Measurements from ENCODE around the gene ABI3BP.

Gene ABI3BP

DNA sequence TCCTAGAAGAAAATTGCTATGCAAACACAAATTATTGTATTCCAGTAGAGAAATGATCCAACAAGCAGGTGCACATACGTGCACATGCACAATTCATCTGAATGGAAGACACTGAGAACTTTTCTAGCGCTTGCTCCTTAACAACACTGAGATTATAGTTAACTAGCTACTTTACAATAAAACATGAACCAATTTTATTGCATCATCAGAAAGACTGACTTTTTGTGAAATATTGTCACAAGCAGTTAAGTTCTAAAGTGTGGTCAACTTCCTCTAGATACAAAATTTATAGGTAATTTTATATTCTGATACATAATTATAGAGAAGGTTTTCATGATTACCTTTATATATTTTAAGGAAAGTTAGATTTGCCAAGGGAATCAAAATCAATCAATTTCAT is 135.4 kb downstream of the ABI3BP start:
- Histone ChIP-seq H3K27ac (ENCODE audit: low read length) (no peak overlapping the region), H3K36me3 (replicated peaks; ENCODE audit: insufficient read depth, low read length) (no peaks in the 10 kb centered on the region), H2AFZ (ENCODE audit: low read length) (no peak overlapping the region), H3K4me3 (ENCODE audit: low read length) (no peak overlapping the region), H3K9me2 (replicated peaks; ENCODE audit: insufficient read depth, low read length) (no peaks in the 10 kb centered on the region), H3K9me3 (replicated peaks; ENCODE audit: insufficient read depth, low read length) (no peaks in the 10 kb centered on the region), H4K20me1 (ENCODE audit: insufficient read depth, low read length) (no peaks in the 10 kb centered on the region), H3K27me3 (replicated peaks; ENCODE audit: insufficient read depth, low read length) (no peaks in the 10 kb centered on the region), H3K79me2 (ENCODE audit: low read length) (no peaks in the 10 kb centered on the region), H3K9ac (ENCODE audit: low read length) (no peak overlapping the region), H3K4me1 (ENCODE audit: low read length) (no peaks in the 10 kb centered on the region), H3K4me2 (ENCODE audit: low read depth, low read length) (no peak overlapping the region), H3F3A (ENCODE audit: insufficient read depth, low read length) (no peaks in the 10 kb centered on the region)
- no peak for TF ChIP-seq CTCF (IDR thresholded peaks at IDR 0.05; ENCODE audit: low read length)
- TF ChIP-seq EZH2 (optimal IDR thresholded peaks at IDR 0.05; ENCODE audit: low read depth, low read length): no peak
- TF ChIP-seq EZH2phosphoT487 (IDR thresholded peaks at IDR 0.05; ENCODE audit: low read length): no peak
- no peak for DNase-seq

DNA sequence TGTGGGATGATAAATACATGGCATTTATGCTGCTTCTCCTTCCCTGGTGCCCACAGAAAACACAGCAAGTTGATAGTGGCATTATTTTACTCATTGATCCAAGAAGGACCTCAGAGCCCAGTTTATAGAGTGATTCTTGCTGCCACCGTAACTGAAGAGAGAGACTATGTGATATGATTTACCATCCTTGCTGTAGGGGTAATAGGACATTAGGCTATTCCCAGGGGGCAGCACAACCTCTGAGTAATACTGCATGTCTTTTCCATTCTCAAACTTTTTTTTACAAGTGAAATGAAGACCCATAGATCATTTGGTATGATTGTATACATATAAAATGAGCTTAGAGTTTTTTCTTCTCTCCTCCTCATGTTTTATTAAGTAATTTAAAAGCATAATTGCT is 136.4 kb downstream of the ABI3BP start:
- H3K9ac ChIP-seq (ENCODE audit: low read length): no peak overlapping the region
- H3K36me3 ChIP-seq (replicated peaks; ENCODE audit: insufficient read depth, low read length): no peaks in the 10 kb centered on the region
- H3F3A ChIP-seq (ENCODE audit: insufficient read depth, low read length): no peaks in the 10 kb centered on the region
- no peak overlapping the region for H3K4me3 ChIP-seq (ENCODE audit: low read length)
- no peak overlapping the region for H3K4me2 ChIP-seq (ENCODE audit: low read depth, low read length)
- H3K79me2 ChIP-seq (ENCODE audit: low read length): no peaks in the 10 kb centered on the region
- DNase-seq: no peak
- no peaks in the 10 kb centered on the region for H3K4me1 ChIP-seq (ENCODE audit: low read length)
- TF ChIP-seq EZH2phosphoT487 (IDR thresholded peaks at IDR 0.05; ENCODE audit: low read length) (no peak), CTCF (IDR thresholded peaks at IDR 0.05; ENCODE audit: low read length) (no peak), EZH2 (optimal IDR thresholded peaks at IDR 0.05; ENCODE audit: low read depth, low read length) (no peak)
- no peaks in the 10 kb centered on the region for H3K9me2 ChIP-seq (replicated peaks; ENCODE audit: insufficient read depth, low read length)
- no peaks in the 10 kb centered on the region for H4K20me1 ChIP-seq (ENCODE audit: insufficient read depth, low read length)
- H3K9me3 ChIP-seq (replicated peaks; ENCODE audit: insufficient read depth, low read length): no peaks in the 10 kb centered on the region
- H2AFZ ChIP-seq (ENCODE audit: low read length): no peak overlapping the region
- no peak overlapping the region for H3K27ac ChIP-seq (ENCODE audit: low read length)
- no peaks in the 10 kb centered on the region for H3K27me3 ChIP-seq (replicated peaks; ENCODE audit: insufficient read depth, low read length)

DNA sequence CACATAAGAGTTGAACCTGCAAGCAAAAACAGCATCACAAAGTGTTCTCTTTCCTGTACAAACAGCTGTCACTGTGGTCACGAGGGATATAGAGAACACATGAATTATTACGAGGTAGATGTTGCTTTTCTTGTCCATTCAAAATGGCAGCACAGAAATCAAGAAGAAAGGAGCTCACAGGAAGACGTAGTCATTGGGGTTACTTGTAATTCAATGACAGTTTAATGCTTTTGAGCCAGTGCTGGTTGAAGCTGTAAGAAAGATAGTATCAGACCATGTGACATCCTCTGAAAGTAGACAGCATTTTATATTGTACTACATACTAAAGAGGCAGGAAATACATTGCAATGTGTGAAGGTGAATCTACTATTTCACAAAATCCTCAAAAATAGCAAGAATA is 140.4 kb downstream of the ABI3BP start:
- TF ChIP-seq CTCF (IDR thresholded peaks at IDR 0.05; ENCODE audit: low read length): no peak
- TF ChIP-seq EZH2 (optimal IDR thresholded peaks at IDR 0.05; ENCODE audit: low read depth, low read length): no peak
- TF ChIP-seq EZH2phosphoT487 (IDR thresholded peaks at IDR 0.05; ENCODE audit: low read length): no peak
- DNase-seq: no peak
- H3K79me2 ChIP-seq (ENCODE audit: low read length): no peaks in the 10 kb centered on the region

More for the DNA sequence above, 140.4 kb downstream of the ABI3BP start:
- Histone ChIP-seq H3K4me3 (ENCODE audit: low read length) (no peak overlapping the region), H3F3A (ENCODE audit: insufficient read depth, low read length) (no peaks in the 10 kb centered on the region), H3K9me2 (replicated peaks; ENCODE audit: insufficient read depth, low read length) (no peaks in the 10 kb centered on the region), H3K4me1 (ENCODE audit: low read length) (no peaks in the 10 kb centered on the region), H3K9ac (ENCODE audit: low read length) (no peak overlapping the region), H3K27me3 (replicated peaks; ENCODE audit: insufficient read depth, low read length) (no peaks in the 10 kb centered on the region), H3K27ac (ENCODE audit: low read length) (no peak overlapping the region), H3K36me3 (replicated peaks; ENCODE audit: insufficient read depth, low read length) (no peaks in the 10 kb centered on the region), H3K4me2 (ENCODE audit: low read depth, low read length) (no peak overlapping the region), H4K20me1 (ENCODE audit: insufficient read depth, low read length) (no peaks in the 10 kb centered on the region), H2AFZ (ENCODE audit: low read length) (no peak overlapping the region), H3K9me3 (replicated peaks; ENCODE audit: insufficient read depth, low read length) (no peaks in the 10 kb centered on the region)

All from MM.1S (cell line).